Prostate gland (tissue), 2 donors: ENCODE data around the gene NRBF2.
"Not testable (repeated sequence)": the region's sequence is repeated elsewhere in the genome, so short reads cannot be mapped to it uniquely, and the experiment has no call there.

Experiments used
- POLR2A ChIP-seq: fragments of 450-650 bp; IDR thresholded peaks from one replicate; pipeline ENCODE4 v1.6.1; 2016; ENCODE audit warnings: antibody characterized with exemption, mild to moderate bottlenecking
- POLR2AphosphoS5 ChIP-seq: sonication (generic); formaldehyde crosslinking; IDR thresholded peaks from one replicate; pipeline ENCODE4 v1.6.1; 2017; ENCODE audit warnings: antibody characterized with exemption
- TF ChIP-seq, protein P1 (sequence below), 4 experiments: fragments of 200-600 bp in 2 of 4; fragments of 450-650 bp in 2 of 4; sonication (generic) in 2 of 4; IDR thresholded peaks; 1 replicate in 3 of 4; 2 replicates in 1 of 4; pipeline ENCODE4 v1.5.1; 2016 to 2019; ENCODE audit warnings: antibody characterized with exemption in 4 of 4, mild to moderate bottlenecking in 2 of 4, moderate library complexity in 2 of 4

DNA sequence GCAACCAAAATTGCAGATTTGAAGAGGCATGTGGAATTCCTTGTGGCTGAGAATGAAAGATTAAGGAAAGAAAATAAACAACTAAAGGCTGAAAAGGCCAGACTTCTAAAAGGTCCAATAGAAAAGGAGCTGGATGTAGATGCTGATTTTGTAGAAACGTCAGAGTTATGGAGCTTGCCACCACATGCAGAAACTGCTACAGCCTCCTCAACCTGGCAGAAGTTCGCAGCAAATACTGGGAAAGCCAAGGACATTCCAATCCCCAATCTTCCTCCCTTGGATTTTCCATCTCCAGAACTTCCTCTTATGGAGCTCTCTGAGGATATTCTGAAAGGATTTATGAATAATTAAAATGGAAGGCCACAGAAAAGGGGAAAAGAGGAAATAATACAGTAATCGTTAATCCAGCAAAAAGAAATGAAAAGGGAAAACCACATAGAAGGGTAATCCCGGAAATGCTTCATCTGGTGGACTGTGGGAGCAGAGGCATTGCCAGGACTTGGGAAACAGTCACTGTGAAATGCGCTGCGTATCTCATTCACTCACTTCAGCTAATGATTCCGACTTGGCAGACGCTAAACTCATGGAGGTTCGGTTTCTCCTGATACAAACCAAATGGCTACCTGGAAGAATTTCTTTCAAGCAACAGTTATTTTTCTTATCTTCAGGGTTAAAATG, 20.9 kb downstream of the NRBF2 start:
- TF ChIP-seq POLR2A, POLR2AphosphoS5: not testable (repeated sequence)
- TF ChIP-seq, protein P1, sequence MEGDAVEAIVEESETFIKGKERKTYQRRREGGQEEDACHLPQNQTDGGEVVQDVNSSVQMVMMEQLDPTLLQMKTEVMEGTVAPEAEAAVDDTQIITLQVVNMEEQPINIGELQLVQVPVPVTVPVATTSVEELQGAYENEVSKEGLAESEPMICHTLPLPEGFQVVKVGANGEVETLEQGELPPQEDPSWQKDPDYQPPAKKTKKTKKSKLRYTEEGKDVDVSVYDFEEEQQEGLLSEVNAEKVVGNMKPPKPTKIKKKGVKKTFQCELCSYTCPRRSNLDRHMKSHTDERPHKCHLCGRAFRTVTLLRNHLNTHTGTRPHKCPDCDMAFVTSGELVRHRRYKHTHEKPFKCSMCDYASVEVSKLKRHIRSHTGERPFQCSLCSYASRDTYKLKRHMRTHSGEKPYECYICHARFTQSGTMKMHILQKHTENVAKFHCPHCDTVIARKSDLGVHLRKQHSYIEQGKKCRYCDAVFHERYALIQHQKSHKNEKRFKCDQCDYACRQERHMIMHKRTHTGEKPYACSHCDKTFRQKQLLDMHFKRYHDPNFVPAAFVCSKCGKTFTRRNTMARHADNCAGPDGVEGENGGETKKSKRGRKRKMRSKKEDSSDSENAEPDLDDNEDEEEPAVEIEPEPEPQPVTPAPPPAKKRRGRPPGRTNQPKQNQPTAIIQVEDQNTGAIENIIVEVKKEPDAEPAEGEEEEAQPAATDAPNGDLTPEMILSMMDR (IDR thresholded peaks at IDR 0.05): not testable (repeated sequence)
